NOMO-1 (cell line): ENCODE measurements around the gene DIPK2A.
A peak's percentile ranks its signal among the peaks of the same experiment; 100 is the strongest.

Experiments used
- DNase-seq, 2 experiments: peaks; one replicate each; lab custom pipeline; 2025; ENCODE audit not compliant: unreplicated experiment in 2 of 2; lab: John Stamatoyannopoulos, UW

The DIPK2A gene

GRCh38 chr3:143974271-143975238, 2.9 kb downstream of the DIPK2A start:
- peak in 1 of 2 experiments; percentile 25 for DNase-seq

- DNase-seq = peak in 1 of 2 experiments; percentile 68
Measured at GRCh38 chr3:143975554-143976152, 4.0 kb downstream of the DIPK2A start.

- peak; percentile 70 to 85 for DNase-seq
Measured at GRCh38 chr3:143977341-143978262, 6.0 kb downstream of the DIPK2A start.

- DNase-seq = no peak
Measured at GRCh38 chr3:143978263-143978631, 6.6 kb downstream of the DIPK2A start.

- no peak for DNase-seq
Measured at GRCh38 chr3:143979041-143979440, 7.4 kb downstream of the DIPK2A start.

GRCh38 chr3:143979813-143980212, 8.2 kb downstream of the DIPK2A start:
- no peak for DNase-seq

- no peak for DNase-seq
Measured at GRCh38 chr3:143988306-143988705, 16.7 kb downstream of the DIPK2A start.

GRCh38 chr3:143989461-143989860, 17.8 kb downstream of the DIPK2A start:
- no peak for DNase-seq

GRCh38 chr3:143991713-143992112, 20.1 kb downstream of the DIPK2A start:
- DNase-seq = peak in 1 of 2 experiments; percentile 23

- peak; percentile 91 to 100 for DNase-seq
Measured at GRCh38 chr3:143998266-143998665, 26.6 kb downstream of the DIPK2A start.

- DNase-seq = no peak
Measured at GRCh38 chr3:144003051-144003450, 31.4 kb downstream of the DIPK2A start.

GRCh38 chr3:144010371-144010770, 38.7 kb downstream of the DIPK2A start:
- no peak for DNase-seq

GRCh38 chr3:144011251-144011799, 39.7 kb downstream of the DIPK2A start:
- no peak for DNase-seq

GRCh38 chr3:144015133-144015532, 43.5 kb downstream of the DIPK2A start:
- no peak for DNase-seq

GRCh38 chr3:144018776-144019175, 47.2 kb downstream of the DIPK2A start:
- no peak for DNase-seq
